ENCODE results near the gene UCP2.

DNA sequence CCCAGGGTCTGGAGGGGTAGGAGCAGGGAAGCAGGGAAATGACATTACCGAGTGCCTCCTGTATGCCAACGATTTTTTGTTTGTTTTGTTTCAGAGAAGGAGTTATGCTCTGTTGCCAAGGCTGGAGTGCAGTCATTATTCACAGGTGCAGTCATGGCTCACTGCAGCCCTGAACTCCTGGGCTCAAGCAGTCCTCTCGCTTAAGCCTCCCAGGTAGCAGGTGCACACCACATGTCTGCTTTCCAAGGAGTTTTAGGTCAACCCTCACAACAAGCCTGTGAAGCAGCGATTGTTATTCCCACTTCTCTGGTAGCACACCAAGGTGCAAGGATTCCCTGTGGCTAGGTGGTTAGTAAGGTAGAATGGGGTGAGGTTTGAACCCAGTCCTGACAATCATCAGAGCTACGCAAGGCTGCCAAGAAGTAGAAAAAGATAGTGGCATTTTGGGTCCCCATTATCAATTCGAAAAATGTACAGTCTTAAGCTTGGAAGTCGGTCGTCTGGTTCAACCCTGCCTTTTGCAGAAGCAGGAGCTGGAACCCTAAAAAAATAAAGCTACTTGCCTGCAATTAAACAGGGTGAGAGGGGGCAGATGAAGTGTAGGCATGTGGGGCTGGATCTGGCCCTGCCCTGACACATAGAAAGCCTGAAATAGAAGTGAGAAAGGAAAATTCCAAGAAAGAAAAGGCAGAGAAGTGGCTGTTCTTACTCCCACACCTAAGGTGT, 17.1 kb upstream of the UCP2 start:
- no peak for TF ChIP-seq EP300 (IDR thresholded peaks at IDR 0.05)
- TF ChIP-seq, protein P1, sequence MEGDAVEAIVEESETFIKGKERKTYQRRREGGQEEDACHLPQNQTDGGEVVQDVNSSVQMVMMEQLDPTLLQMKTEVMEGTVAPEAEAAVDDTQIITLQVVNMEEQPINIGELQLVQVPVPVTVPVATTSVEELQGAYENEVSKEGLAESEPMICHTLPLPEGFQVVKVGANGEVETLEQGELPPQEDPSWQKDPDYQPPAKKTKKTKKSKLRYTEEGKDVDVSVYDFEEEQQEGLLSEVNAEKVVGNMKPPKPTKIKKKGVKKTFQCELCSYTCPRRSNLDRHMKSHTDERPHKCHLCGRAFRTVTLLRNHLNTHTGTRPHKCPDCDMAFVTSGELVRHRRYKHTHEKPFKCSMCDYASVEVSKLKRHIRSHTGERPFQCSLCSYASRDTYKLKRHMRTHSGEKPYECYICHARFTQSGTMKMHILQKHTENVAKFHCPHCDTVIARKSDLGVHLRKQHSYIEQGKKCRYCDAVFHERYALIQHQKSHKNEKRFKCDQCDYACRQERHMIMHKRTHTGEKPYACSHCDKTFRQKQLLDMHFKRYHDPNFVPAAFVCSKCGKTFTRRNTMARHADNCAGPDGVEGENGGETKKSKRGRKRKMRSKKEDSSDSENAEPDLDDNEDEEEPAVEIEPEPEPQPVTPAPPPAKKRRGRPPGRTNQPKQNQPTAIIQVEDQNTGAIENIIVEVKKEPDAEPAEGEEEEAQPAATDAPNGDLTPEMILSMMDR (IDR thresholded peaks at IDR 0.05) = no peak
